ENCODE results near the gene CHD5.

CHD5 gene

GRCh38 chr1:6052543-6053205, 127.4 kb downstream of the CHD5 start:
- H3K36me3 ChIP-seq (ENCODE audit: control insufficient read depth, insufficient read depth, low read length): peaks cover 16% of the 10 kb centered on the region
- H3K4me3 ChIP-seq (replicated peaks; ENCODE audit: low read depth, low read length): no peak overlapping the region
- H3K27me3 ChIP-seq (replicated peaks; ENCODE audit: control insufficient read depth, insufficient read depth, low read length): no peaks in the 10 kb centered on the region
- peak; percentile 37 for TF ChIP-seq CTCF (IDR thresholded peaks at IDR 0.05; ENCODE audit: insufficient read depth, low read length, poor library complexity, severe bottlenecking)
- DNase-seq (ENCODE audit: extremely low read depth, insufficient read length): no peak
